ENCODE measurements around the gene PNMA6E.
A peak's percentile ranks its signal among the peaks of the same experiment; 100 is the strongest.

Gene PNMA6E

GRCh38 chrX:153434801-153435200 lies 33.7 kb upstream of the PNMA6E start:
- TF ChIP-seq CTCF (conservative IDR thresholded peaks at IDR 0.05; ENCODE audit: low read depth, low read length): no peak
- DNase-seq (ENCODE audit: low read depth): no peak
- no peak overlapping the region for H3K4me3 ChIP-seq (ENCODE audit: low read depth, low read length)

- DNase-seq (ENCODE audit: low read depth): no peak
- H3K4me3 ChIP-seq (ENCODE audit: low read depth, low read length): no peak overlapping the region
- no peak for TF ChIP-seq CTCF (conservative IDR thresholded peaks at IDR 0.05; ENCODE audit: low read depth, low read length)
Observed at GRCh38 chrX:153433781-153434285, 32.7 kb upstream of the PNMA6E start.

GRCh38 chrX:153433161-153433680 lies 32.1 kb upstream of the PNMA6E start:
- H3K4me3 ChIP-seq (ENCODE audit: low read depth, low read length): no peak overlapping the region
- no peak for DNase-seq (ENCODE audit: low read depth)
- no peak for TF ChIP-seq CTCF (conservative IDR thresholded peaks at IDR 0.05; ENCODE audit: low read depth, low read length)

GRCh38 chrX:153430796-153431195 lies 29.6 kb upstream of the PNMA6E start:
- TF ChIP-seq CTCF (conservative IDR thresholded peaks at IDR 0.05; ENCODE audit: low read depth, low read length): no peak
- no peak overlapping the region for H3K4me3 ChIP-seq (ENCODE audit: low read depth, low read length)
- DNase-seq (ENCODE audit: low read depth): no peak

- no peak overlapping the region for H3K4me3 ChIP-seq (ENCODE audit: low read depth, low read length)
- DNase-seq (ENCODE audit: low read depth): no peak
- no peak for TF ChIP-seq CTCF (conservative IDR thresholded peaks at IDR 0.05; ENCODE audit: low read depth, low read length)
Observed at GRCh38 chrX:153426204-153426603, 25.1 kb upstream of the PNMA6E start.

GRCh38 chrX:153423652-153424051 lies 22.5 kb upstream of the PNMA6E start:
- DNase-seq (ENCODE audit: low read depth): peak; percentile 20
- TF ChIP-seq CTCF (conservative IDR thresholded peaks at IDR 0.05; ENCODE audit: low read depth, low read length): no peak
- no peak overlapping the region for H3K4me3 ChIP-seq (ENCODE audit: low read depth, low read length)

GRCh38 chrX:153421856-153422255 lies 20.7 kb upstream of the PNMA6E start:
- TF ChIP-seq CTCF (conservative IDR thresholded peaks at IDR 0.05; ENCODE audit: low read depth, low read length): no peak
- no peak overlapping the region for H3K4me3 ChIP-seq (ENCODE audit: low read depth, low read length)
- DNase-seq (ENCODE audit: low read depth): no peak

Measured in choroid plexus epithelial cell (primary cell).